Measurements from ENCODE around the gene APOC3.
"Not testable (repeated sequence)": the region's sequence is repeated elsewhere in the genome, so short reads cannot be mapped to it uniquely, and the experiment has no call there.

- TF ChIP-seq, protein P1, sequence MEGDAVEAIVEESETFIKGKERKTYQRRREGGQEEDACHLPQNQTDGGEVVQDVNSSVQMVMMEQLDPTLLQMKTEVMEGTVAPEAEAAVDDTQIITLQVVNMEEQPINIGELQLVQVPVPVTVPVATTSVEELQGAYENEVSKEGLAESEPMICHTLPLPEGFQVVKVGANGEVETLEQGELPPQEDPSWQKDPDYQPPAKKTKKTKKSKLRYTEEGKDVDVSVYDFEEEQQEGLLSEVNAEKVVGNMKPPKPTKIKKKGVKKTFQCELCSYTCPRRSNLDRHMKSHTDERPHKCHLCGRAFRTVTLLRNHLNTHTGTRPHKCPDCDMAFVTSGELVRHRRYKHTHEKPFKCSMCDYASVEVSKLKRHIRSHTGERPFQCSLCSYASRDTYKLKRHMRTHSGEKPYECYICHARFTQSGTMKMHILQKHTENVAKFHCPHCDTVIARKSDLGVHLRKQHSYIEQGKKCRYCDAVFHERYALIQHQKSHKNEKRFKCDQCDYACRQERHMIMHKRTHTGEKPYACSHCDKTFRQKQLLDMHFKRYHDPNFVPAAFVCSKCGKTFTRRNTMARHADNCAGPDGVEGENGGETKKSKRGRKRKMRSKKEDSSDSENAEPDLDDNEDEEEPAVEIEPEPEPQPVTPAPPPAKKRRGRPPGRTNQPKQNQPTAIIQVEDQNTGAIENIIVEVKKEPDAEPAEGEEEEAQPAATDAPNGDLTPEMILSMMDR (conservative IDR thresholded peaks at IDR 0.05 in 1 of 2, IDR thresholded peaks at IDR 0.05 in 1 of 2; ENCODE audit: low read depth in 1 of 2, low read length in 2 of 2) = not testable (repeated sequence)
- TF ChIP-seq EZH2 (IDR thresholded peaks at IDR 0.05; ENCODE audit: low read length, missing control alignments) = not testable (repeated sequence)
These were observed 28.0 kb upstream of the APOC3 start for GRCh38 chr11:116801662-116802061.

Measured in fibroblast of lung (primary cell).